Natural killer cell (primary cell): ENCODE data around the gene PGAP2. TPM values are rescaled to one million over a fixed set of nuclear protein-coding genes. Genes with fewer than 3 reads are reported as not detected.

Experiments used
- ATAC-seq, 3 donors: fragments of 150-1000 bp in 2 of 3; fragments of 200-7000 bp in 1 of 3; cut with Tn5 transposase; 1 replicate in 1 of 3; 2 replicates in 2 of 3; pipeline ENCODE4 v1.10.0; 2021; ENCODE audit warnings: mild to moderate bottlenecking in 2 of 3, moderate library complexity in 2 of 3
- DNase-seq, 2 donors: peaks; one replicate each; pipeline versions ENCODE4 v3.0.0 to v3.0.0-alpha.2; 2013 to 2021; ENCODE audit warnings: mixed read lengths in 1 of 2
- H3K27ac ChIP-seq: one replicate; pipeline ENCODE4 v1.5.1; 2013; ENCODE audit warnings: mild to moderate bottlenecking, low read length
- H3K27me3 ChIP-seq: one replicate; pipeline ENCODE4 v1.6.1; 2013; ENCODE audit warnings: low read length; ENCODE audit not compliant: control insufficient read depth, insufficient read depth
- H3K36me3 ChIP-seq: one replicate; pipeline ENCODE4 v1.6.1; 2013; ENCODE audit warnings: low read length; ENCODE audit not compliant: control insufficient read depth, insufficient read depth
- H3K4me1 ChIP-seq: one replicate; pipeline ENCODE4 v1.6.1; 2013; ENCODE audit warnings: low read length; ENCODE audit not compliant: control insufficient read depth, insufficient read depth
- H3K4me3 ChIP-seq: one replicate; pipeline ENCODE4 v1.5.1; 2013; ENCODE audit warnings: low read length
- H3K9me3 ChIP-seq: one replicate; pipeline ENCODE4 v1.6.1; 2013; ENCODE audit warnings: low read length; ENCODE audit not compliant: control insufficient read depth, insufficient read depth
- H3K27ac Mint-ChIP-seq, 2 donors: one replicate each; pipeline ENCODE4 v1.8.0; 2022; ENCODE audit warnings: mild to moderate bottlenecking in 2 of 2, mixed read lengths in 2 of 2, moderate library complexity in 1 of 2
- H3K27me3 Mint-ChIP-seq, 2 donors: one replicate each; pipeline ENCODE4 v1.8.0; 2022; ENCODE audit warnings: low read depth in 2 of 2, mixed read lengths in 2 of 2
- H3K36me3 Mint-ChIP-seq: one replicate; pipeline ENCODE4 v1.8.0; 2022; ENCODE audit warnings: mixed read lengths
- H3K4me1 Mint-ChIP-seq, 2 donors: one replicate each; pipeline ENCODE4 v1.8.0; 2022; ENCODE audit warnings: mixed read lengths in 2 of 2
- H3K4me3 Mint-ChIP-seq: one replicate; pipeline ENCODE4 v1.8.0; 2022; ENCODE audit warnings: mild to moderate bottlenecking, moderate library complexity, mixed read lengths
- H3K9me3 Mint-ChIP-seq, 2 donors: one replicate each; pipeline ENCODE4 v1.8.0; 2022; ENCODE audit warnings: mixed read lengths in 2 of 2
- WGBS: methylation state at CpG from one replicate; pipeline ENCODE4 v1.1.7; 2013; ENCODE audit warnings: missing lambda C conversion rate; ENCODE audit not compliant: insufficient coverage; 5-methylcytosine and 5-hydroxymethylcytosine counted together
- intact Hi-C: fragments of 100-400 bp; cut with micrococcal nuclease; formaldehyde crosslinking; loops from one replicate; pipeline ENCODE4 v1.14.2; 2022
- total RNA-seq, 4 donors: library from RNA; stranded (reverse); fragments of 120-200 nt in 1 of 4; gene quantifications; one replicate each; pipeline versions ENCODE4 v1.2.3 to v1.2.4, GENCODE V29; 2013 to 2022
- TF ChIP-seq, protein P1 (sequence below): fragments of 200-600 bp; IDR thresholded peaks from one replicate; pipeline ENCODE4 v1.8.0; 2022; ENCODE audit warnings: antibody characterized with exemption

The PGAP2 gene
- total RNA-seq, 3 donors from 2014 or later (not counting 1 experiment from before 2014, with no cell fraction given), result 9.5 to 17.5 (median 9.8) TPM

DNA sequence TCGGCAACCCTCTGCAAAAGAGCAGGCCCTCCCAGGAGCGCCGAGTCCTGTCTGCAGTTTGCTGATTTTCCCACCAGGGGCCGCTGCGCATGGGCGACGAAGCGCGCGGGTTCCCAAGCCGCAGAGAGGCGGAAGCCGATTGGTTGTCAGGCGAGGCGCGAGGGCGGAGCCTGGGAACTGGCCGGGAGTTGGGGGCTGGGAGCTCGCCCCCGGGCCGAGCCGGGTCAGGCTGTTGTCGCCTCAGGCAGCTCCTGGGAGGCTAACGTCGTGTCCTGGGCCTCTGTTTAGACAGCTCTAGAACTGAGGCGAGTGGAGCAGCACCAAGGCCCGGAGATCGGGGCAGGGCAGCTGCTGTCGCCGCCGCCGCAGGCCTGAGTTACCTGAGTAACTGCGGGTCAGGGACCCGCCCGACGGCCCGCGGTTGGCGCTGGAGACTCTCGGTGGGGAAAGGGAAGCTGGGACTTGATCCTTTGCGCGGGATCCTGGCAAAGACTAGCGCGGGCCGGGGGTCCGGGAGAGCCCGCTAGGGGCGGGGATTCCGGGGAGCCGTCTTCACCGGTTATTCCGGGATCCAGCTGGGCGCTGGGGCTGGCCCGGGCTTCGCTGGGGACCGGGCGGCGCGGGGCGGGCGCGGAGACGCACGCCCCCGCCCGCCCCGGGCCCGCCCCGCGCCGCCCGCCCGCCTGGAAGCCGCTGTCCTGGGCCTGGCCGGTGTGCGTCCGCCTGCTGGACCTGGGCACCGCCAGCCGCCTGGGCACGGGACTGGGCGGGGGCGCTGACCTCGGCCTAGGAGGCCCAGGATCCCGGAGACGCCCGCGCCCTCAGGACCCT is 46.8 kb downstream of the PGAP2 start, which contains the start of gene STIM1:
STIM1 (plus strand) TSS at position 688 of the 831 bp plus-strand sequence. CDS start 607 bp downstream, outside the sequence.
- peak within 1 kb of the TSS; percentile 96 for H3K4me3 ChIP-seq
- peak within 1 kb of the TSS; percentile 96 for H3K4me3 Mint-ChIP-seq
- intact Hi-C loops, result loop anchor here (1.0 to 5.0 kb wide), 8 partner anchors 11 to 217 kb away; no protein-coding TSS in a partner anchor

DNA sequence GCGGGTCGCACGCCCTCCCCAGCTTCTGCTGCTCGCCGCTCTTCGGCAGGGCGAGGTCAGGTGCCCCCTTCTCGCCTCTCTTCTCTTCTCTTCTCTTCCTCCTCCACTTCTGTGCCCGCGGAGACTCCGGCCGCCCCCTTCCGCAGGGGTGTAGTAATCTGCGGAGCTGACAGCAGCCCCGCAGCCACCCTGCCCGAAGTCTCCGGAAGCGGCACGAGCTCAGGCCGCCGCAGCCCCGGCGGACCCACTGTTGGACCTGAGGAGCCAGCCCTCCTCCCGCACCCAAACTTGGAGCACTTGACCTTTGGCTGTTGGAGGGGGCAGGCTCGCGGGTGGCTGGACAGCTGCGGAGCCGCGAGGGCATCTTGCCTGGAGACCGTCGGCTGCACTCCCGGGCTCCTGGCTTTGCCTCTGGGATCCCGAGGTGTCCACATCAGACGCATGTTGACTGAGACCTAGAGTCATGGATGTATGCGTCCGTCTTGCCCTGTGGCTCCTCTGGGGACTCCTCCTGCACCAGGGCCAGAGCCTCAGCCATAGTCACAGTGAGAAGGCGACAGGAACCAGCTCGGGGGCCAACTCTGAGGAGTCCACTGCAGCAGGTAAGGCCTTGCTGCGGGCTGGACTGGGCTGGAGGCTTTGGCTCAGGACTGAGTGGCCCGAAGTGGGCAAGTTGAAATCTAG is 47.6 kb downstream of the PGAP2 start:
- TF ChIP-seq, protein P1, sequence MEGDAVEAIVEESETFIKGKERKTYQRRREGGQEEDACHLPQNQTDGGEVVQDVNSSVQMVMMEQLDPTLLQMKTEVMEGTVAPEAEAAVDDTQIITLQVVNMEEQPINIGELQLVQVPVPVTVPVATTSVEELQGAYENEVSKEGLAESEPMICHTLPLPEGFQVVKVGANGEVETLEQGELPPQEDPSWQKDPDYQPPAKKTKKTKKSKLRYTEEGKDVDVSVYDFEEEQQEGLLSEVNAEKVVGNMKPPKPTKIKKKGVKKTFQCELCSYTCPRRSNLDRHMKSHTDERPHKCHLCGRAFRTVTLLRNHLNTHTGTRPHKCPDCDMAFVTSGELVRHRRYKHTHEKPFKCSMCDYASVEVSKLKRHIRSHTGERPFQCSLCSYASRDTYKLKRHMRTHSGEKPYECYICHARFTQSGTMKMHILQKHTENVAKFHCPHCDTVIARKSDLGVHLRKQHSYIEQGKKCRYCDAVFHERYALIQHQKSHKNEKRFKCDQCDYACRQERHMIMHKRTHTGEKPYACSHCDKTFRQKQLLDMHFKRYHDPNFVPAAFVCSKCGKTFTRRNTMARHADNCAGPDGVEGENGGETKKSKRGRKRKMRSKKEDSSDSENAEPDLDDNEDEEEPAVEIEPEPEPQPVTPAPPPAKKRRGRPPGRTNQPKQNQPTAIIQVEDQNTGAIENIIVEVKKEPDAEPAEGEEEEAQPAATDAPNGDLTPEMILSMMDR, result no peak
- peak; percentile 56 to 62 for DNase-seq

More for the DNA sequence above, 46.8 kb downstream of the PGAP2 start, which contains the start of gene STIM1:
- TF ChIP-seq, protein P1, result peak; percentile 94
- ATAC-seq (peak; percentile 77 to 92 (median 84)), DNase-seq (peak; percentile 98)
- H3K36me3 Mint-ChIP-seq, result no peaks in the 10 kb centered on the region
- Histone ChIP-seq H3K4me1 (peaks cover 49% of the 10 kb centered on the region), H3K27ac (peak within 1 kb of the TSS; percentile 86), H3K36me3 (no peaks in the 10 kb centered on the region), H3K27me3 (no peaks in the 10 kb centered on the region), H3K9me3 (no peaks in the 10 kb centered on the region)
- peaks cover 67 to 69% of the 10 kb centered on the region in 2 donors for H3K4me1 Mint-ChIP-seq
- no peaks in the 10 kb centered on the region for H3K27me3 Mint-ChIP-seq
- WGBS, result under 1% methylated on average over 86 of the region's 87 CpGs
- peak within 1 kb of the TSS; percentile 83 to 100 for H3K27ac Mint-ChIP-seq
- H3K9me3 Mint-ChIP-seq, result no peaks in the 10 kb centered on the region

DNA sequence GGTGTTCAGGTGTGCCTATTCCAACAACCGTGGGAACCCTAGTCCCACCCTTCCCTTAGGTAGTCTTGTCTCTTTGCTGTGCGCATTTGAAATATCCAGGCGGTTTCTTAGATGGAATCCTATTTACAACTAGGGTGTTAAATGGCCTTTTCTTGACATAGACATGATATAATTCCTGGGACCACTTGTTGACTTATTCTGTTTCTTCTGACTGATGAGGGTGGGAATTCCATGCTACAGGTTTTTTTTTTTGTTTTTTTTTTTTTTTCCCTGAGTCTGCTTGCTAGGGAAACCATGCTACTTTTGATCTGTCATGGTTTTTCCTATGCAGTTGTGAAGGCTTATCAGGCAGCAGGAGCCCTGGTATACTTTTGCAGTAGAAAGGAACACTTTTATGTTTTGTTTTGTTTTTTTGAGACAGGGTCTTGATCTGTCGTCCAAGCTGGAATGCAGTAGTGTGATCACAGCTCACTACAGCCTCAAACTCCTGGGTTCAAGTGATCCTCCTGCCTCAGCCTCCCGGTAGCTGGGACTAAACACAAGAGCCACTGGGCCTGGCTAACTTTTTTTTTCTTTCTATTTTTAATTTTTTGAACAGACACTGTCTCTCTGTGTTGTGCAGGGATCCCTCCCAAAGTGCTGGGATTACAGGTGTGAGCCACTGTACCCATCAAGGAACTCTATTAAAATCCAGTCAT is 48.6 kb downstream of the PGAP2 start:
- H3K27ac Mint-ChIP-seq, result peak overlapping the region; percentile 83 to 100
- WGBS, result 43% methylated on average over 5 of the region's 5 CpGs
- H3K4me1 Mint-ChIP-seq, result peaks cover 84 to 87% of the 10 kb centered on the region in 2 donors
- Histone ChIP-seq H3K4me1 (peaks cover 65% of the 10 kb centered on the region), H3K4me3 (peak overlapping the region; percentile 86), H3K9me3 (no peaks in the 10 kb centered on the region), H3K27ac (peak overlapping the region; percentile 68), H3K27me3 (no peaks in the 10 kb centered on the region), H3K36me3 (no peaks in the 10 kb centered on the region)
- DNase-seq (no peak), ATAC-seq (no peak)
- TF ChIP-seq, protein P1, result no peak
- no peaks in the 10 kb centered on the region for H3K27me3 Mint-ChIP-seq
- intact Hi-C loops, result loop anchor here (5.0 kb wide), 2 partner anchors 35 to 135 kb away; no protein-coding TSS in a partner anchor
- peak overlapping the region; percentile 96 for H3K4me3 Mint-ChIP-seq
- H3K36me3 Mint-ChIP-seq, result no peaks in the 10 kb centered on the region
- no peaks in the 10 kb centered on the region for H3K9me3 Mint-ChIP-seq

More for the DNA sequence above, 47.6 kb downstream of the PGAP2 start:
- Mint-ChIP-seq H3K4me1 (peaks cover 74 to 77% of the 10 kb centered on the region in 2 donors), H3K36me3 (no peaks in the 10 kb centered on the region), H3K27ac (peak overlapping the region; percentile 83 to 100), H3K4me3 (peak overlapping the region; percentile 96), H3K27me3 (no peaks in the 10 kb centered on the region), H3K9me3 (no peaks in the 10 kb centered on the region)
- Histone ChIP-seq H3K4me3 (peak overlapping the region; percentile 86), H3K27me3 (no peaks in the 10 kb centered on the region), H3K36me3 (no peaks in the 10 kb centered on the region), H3K4me1 (peaks cover 55% of the 10 kb centered on the region), H3K27ac (peak overlapping the region; percentile 68), H3K9me3 (no peaks in the 10 kb centered on the region)
- under 1% methylated on average over 40 of the region's 40 CpGs for WGBS
- intact Hi-C loops, result loop anchor here (1.0 to 5.0 kb wide), 5 partner anchors 10 to 136 kb away; no protein-coding TSS in a partner anchor
- peak; percentile 22 to 36 (median 26) for ATAC-seq
